HEK293 (cell line): ENCODE results near the gene LHFPL5.

Experiments
- CTCF ChIA-PET: fragments of 350-600 bp; formaldehyde crosslinking; extraction: SDS; loops from one replicate; lab custom pipeline; 2021; ENCODE audit warnings: antibody characterized with exemption; lab: Yijun Ruan, JAX
- POLR2A ChIA-PET: fragments of 300-600 bp; formaldehyde crosslinking; extraction: SDS; loops from one replicate; lab custom pipeline; 2020; ENCODE audit warnings: antibody characterized with exemption, inconsistent platforms; lab: Yijun Ruan, JAX
- H3K27ac ChIP-seq: fragments of 200-500 bp; sonication (Bioruptor generic); 2 replicates; pipeline ENCODE4 v1.5.1; 2014; ENCODE audit warnings: low read depth, low read length, control low read depth, inconsistent platforms; ENCODE audit errors: extremely low read depth
- H3K36me3 ChIP-seq, 2 experiments: fragments of 200-500 bp in 1 of 2; sonication (Bioruptor generic) in 1 of 2; 1 replicate in 1 of 2; 2 replicates in 1 of 2; pipeline ENCODE4 v1.5.1; 2014 to 2017; ENCODE audit warnings: inconsistent platforms in 2 of 2, low read length in 2 of 2; ENCODE audit not compliant: control insufficient read depth in 2 of 2, insufficient read depth in 1 of 2
- H3K4me1 ChIP-seq: fragments of 200-500 bp; sonication (Bioruptor generic); 2 replicates; pipeline ENCODE4 v1.5.1; 2014; ENCODE audit warnings: mild to moderate bottlenecking, low read length, inconsistent platforms; ENCODE audit not compliant: control insufficient read depth, insufficient read depth
- H3K4me3 ChIP-seq: 2 replicates; pipeline ENCODE4 v1.5.1; 2011; ENCODE audit warnings: low read depth, mild to moderate bottlenecking, control low read depth, low read length, moderate library complexity
- H3K9me3 ChIP-seq: fragments of 200-500 bp; sonication (Bioruptor generic); 2 replicates; pipeline ENCODE4 v1.5.1; 2014; ENCODE audit warnings: low read depth, low read length, inconsistent platforms; ENCODE audit not compliant: control insufficient read depth, insufficient read depth
- EGR2 ChIP-seq: fragments of 450-650 bp; formaldehyde crosslinking; IDR thresholded peaks from 2 replicates; pipeline ENCODE4 v1.5.1; 2016; ENCODE audit warnings: low read depth, missing biosample characterization, missing genetic modification characterization
- KLF1 ChIP-seq: fragments of 450-650 bp; formaldehyde crosslinking; IDR thresholded peaks from 2 replicates; pipeline ENCODE4 v1.5.1; 2016; ENCODE audit warnings: missing biosample characterization, missing genetic modification characterization
- KLF17 ChIP-seq: fragments of 450-650 bp; formaldehyde crosslinking; IDR thresholded peaks from 2 replicates; pipeline ENCODE4 v1.5.1; 2016; ENCODE audit warnings: missing biosample characterization, missing genetic modification characterization
- PRDM4 ChIP-seq: fragments of 450-650 bp; formaldehyde crosslinking; IDR thresholded peaks from 2 replicates; pipeline ENCODE4 v1.5.1; 2017; ENCODE audit warnings: missing biosample characterization, missing genetic modification characterization
- ZBTB20 ChIP-seq: fragments of 450-650 bp; formaldehyde crosslinking; IDR thresholded peaks from 2 replicates; pipeline ENCODE4 v1.5.1; 2016; ENCODE audit warnings: missing biosample characterization, missing genetic modification characterization
- ZBTB21 ChIP-seq: fragments of 450-650 bp; formaldehyde crosslinking; IDR thresholded peaks from 2 replicates; pipeline ENCODE4 v1.5.1; 2017; ENCODE audit warnings: missing biosample characterization, missing genetic modification characterization
- ZEB2 ChIP-seq: fragments of 450-650 bp; formaldehyde crosslinking; IDR thresholded peaks from 2 replicates; pipeline ENCODE4 v1.5.1; 2016; ENCODE audit warnings: missing biosample characterization, missing genetic modification characterization
- ZIC2 ChIP-seq: fragments of 450-650 bp; formaldehyde crosslinking; IDR thresholded peaks from 2 replicates; pipeline ENCODE4 v1.5.1; 2016; ENCODE audit warnings: missing biosample characterization, missing genetic modification characterization
- ZNF138 ChIP-seq: fragments of 450-650 bp; formaldehyde crosslinking; IDR thresholded peaks from 2 replicates; pipeline ENCODE4 v1.5.1; 2016; ENCODE audit warnings: missing biosample characterization, missing genetic modification characterization, borderline replicate concordance
- ZNF16 ChIP-seq: fragments of 450-650 bp; formaldehyde crosslinking; IDR thresholded peaks from 2 replicates; pipeline ENCODE4 v1.5.1; 2016; ENCODE audit warnings: low read depth, missing biosample characterization, missing genetic modification characterization
- ZNF174 ChIP-seq: fragments of 450-650 bp; formaldehyde crosslinking; IDR thresholded peaks from 2 replicates; pipeline ENCODE4 v1.5.0; 2017; ENCODE audit warnings: missing biosample characterization, mild to moderate bottlenecking, missing genetic modification characterization
- ZNF18 ChIP-seq: fragments of 450-650 bp; formaldehyde crosslinking; IDR thresholded peaks from 2 replicates; pipeline ENCODE4 v1.5.1; 2016; ENCODE audit warnings: missing biosample characterization, missing genetic modification characterization
- ZNF211 ChIP-seq: fragments of 450-650 bp; formaldehyde crosslinking; IDR thresholded peaks from 2 replicates; pipeline ENCODE4 v1.5.1; 2016; ENCODE audit warnings: low read depth, missing biosample characterization, missing genetic modification characterization
- ZNF266 ChIP-seq: fragments of 450-650 bp; formaldehyde crosslinking; IDR thresholded peaks from 2 replicates; pipeline ENCODE4 v1.5.1; 2016; ENCODE audit warnings: missing biosample characterization, missing genetic modification characterization, low read depth
- ZNF324 ChIP-seq: fragments of 450-650 bp; formaldehyde crosslinking; IDR thresholded peaks from 2 replicates; pipeline ENCODE4 v1.5.1; 2016; ENCODE audit warnings: missing biosample characterization, missing genetic modification characterization
- ZNF391 ChIP-seq: fragments of 450-650 bp; formaldehyde crosslinking; IDR thresholded peaks from 2 replicates; pipeline ENCODE4 v1.5.1; 2016; ENCODE audit warnings: low read depth, missing biosample characterization, missing genetic modification characterization, borderline replicate concordance
- ZNF514 ChIP-seq: fragments of 450-650 bp; formaldehyde crosslinking; IDR thresholded peaks from 2 replicates; pipeline ENCODE4 v1.5.1; 2016; ENCODE audit warnings: missing biosample characterization, missing genetic modification characterization
- ZNF530 ChIP-seq: fragments of 450-650 bp; formaldehyde crosslinking; IDR thresholded peaks from 2 replicates; pipeline ENCODE4 v1.5.1; 2016; ENCODE audit warnings: low read depth, missing biosample characterization, missing genetic modification characterization
- ZNF596 ChIP-seq: fragments of 450-650 bp; IDR thresholded peaks from 2 replicates; pipeline ENCODE4 v1.5.0; 2018; ENCODE audit warnings: missing biosample characterization, mild to moderate bottlenecking, missing genetic modification characterization, moderate library complexity
- ZNF76 ChIP-seq: fragments of 450-650 bp; formaldehyde crosslinking; IDR thresholded peaks from 2 replicates; pipeline ENCODE4; 2016; ENCODE audit warnings: low read depth, missing biosample characterization, missing genetic modification characterization, borderline replicate concordance
- ZNF843 ChIP-seq: fragments of 450-650 bp; formaldehyde crosslinking; IDR thresholded peaks from 2 replicates; pipeline ENCODE4 v1.5.1; 2016; ENCODE audit warnings: missing biosample characterization, missing genetic modification characterization
- TF ChIP-seq, protein P1 (sequence below): fragments of 450-650 bp; formaldehyde crosslinking; conservative IDR thresholded peaks from 2 replicates; pipeline ENCODE4 v1.5.1; 2016; ENCODE audit warnings: low read depth, missing biosample characterization, missing genetic modification characterization

LHFPL5 gene

GRCh38 chr6:35796236-35796635, 8.9 kb upstream of the LHFPL5 start:
- ChIA-PET POLR2A (no interaction called here), CTCF (interaction anchor here (0.7 to 0.9 kb wide), 4 partner anchors 60 to 423 kb away, joined by 3 to 5 read pairs (median 4); partner anchors contain the start of gene ARMC12)
- Histone ChIP-seq H3K4me1 (no peaks in the 10 kb centered on the region), H3K9me3 (no peaks in the 10 kb centered on the region), H3K36me3 (no peaks in the 10 kb centered on the region)
- TF ChIP-seq ZNF530 (tag by site-specific recombination), result no peak
- TF ChIP-seq ZNF18 (tag by site-specific recombination), result no peak
- TF ChIP-seq ZNF138 (tag by site-specific recombination), result no peak
- TF ChIP-seq KLF1 (tag by site-specific recombination), result no peak
- TF ChIP-seq ZNF324 (tag by site-specific recombination), result no peak
- TF ChIP-seq ZBTB21 (tag by site-specific recombination), result no peak
- TF ChIP-seq ZNF596 (tag by site-specific recombination), result no peak
- no peak for TF ChIP-seq ZNF174 (tag by site-specific recombination)
- TF ChIP-seq ZNF16 (tag by site-specific recombination), result no peak
- TF ChIP-seq ZNF266 (tag by site-specific recombination), result no peak
- TF ChIP-seq PRDM4, result no peak
- TF ChIP-seq, all 188 proteins: peak for 0
- Histone ChIP-seq H3K4me3 (no peak overlapping the region), H3K27ac (no peak overlapping the region)

DNA sequence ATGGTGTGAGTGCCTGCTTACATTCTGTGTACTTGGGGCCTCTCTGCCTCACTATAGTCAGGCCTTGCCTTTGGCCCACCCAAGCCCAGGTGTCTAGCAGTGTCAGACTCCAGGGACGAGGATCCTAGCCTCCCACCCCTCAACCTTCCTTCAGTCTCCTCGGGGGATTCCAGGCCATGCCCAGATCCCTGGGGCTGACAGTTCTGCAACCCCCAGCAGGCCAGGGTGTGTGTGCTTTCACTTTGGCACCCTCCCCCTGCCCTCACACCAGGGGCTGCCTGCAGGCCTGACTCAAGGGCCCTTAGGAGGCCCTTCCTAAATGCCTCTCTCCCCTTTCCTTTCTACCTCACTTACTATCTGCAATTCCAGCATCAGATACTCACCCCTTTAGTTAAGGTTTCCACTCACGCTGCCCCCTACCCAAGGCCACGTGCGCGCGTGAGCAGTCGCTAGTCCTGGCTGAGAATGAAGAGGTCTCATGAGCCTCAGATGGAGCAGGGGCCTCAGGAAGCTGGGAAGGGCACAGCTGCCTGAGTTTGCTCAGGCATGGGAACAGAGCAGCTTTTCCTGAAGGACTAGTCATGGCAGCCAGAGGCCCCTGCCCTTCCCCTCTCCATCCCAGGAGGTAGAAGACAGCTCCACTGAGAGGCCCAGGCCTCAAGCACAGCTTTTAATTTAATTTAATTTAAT, 7.2 kb upstream of the LHFPL5 start:
- no peaks in the 10 kb centered on the region for H3K4me1 ChIP-seq
- ChIA-PET POLR2A (no interaction called here), CTCF (interaction anchor here (1.0 kb wide), 1 partner anchor 297 kb away, joined by 3 read pairs; no protein-coding TSS in a partner anchor)
- no peak overlapping the region for H3K4me3 ChIP-seq
- H3K36me3 ChIP-seq, result no peaks in the 10 kb centered on the region
- no peaks in the 10 kb centered on the region for H3K9me3 ChIP-seq
- no peak overlapping the region for H3K27ac ChIP-seq
- peak; percentile 71 for TF ChIP-seq ZIC2 (tag by site-specific recombination)
- no peak for TF ChIP-seq KLF17

DNA sequence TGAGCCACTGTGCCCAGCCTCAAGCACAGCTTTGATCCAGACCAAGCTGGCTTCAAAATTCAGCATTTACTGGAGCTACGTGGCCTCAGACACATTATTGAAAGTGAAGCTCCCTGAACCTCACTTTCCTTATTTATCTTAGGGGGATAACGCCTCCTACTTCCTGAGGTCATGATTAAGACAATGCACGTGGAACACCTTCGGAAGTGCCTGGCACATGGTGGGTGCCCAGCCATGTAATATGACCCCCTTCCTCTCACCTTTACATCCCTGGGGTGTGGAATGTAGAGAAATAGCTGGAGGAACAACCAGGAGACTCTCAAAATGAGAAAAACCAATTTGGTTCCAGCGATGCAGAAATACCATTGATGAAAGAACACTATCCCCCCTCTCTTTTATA, 6.4 kb upstream of the LHFPL5 start:
- H3K4me3 ChIP-seq, result no peak overlapping the region
- no peaks in the 10 kb centered on the region for H3K36me3 ChIP-seq
- POLR2A ChIA-PET, result no interaction called here
- H3K4me1 ChIP-seq, result no peaks in the 10 kb centered on the region
- CTCF ChIA-PET, result interaction anchor here (0.6 to 1.2 kb wide), 2 partner anchors 40 to 275 kb away, joined by 3 read pairs; no protein-coding TSS in a partner anchor
- no peaks in the 10 kb centered on the region for H3K9me3 ChIP-seq
- H3K27ac ChIP-seq, result no peak overlapping the region
- TF ChIP-seq ZEB2 (tag by site-specific recombination), result no peak
- no peak for TF ChIP-seq ZNF391 (tag by site-specific recombination)
- TF ChIP-seq ZNF76, result no peak
- TF ChIP-seq EGR2, result no peak; the same call in 1 of the 2 replicates
- TF ChIP-seq ZNF211, result no peak
- TF ChIP-seq ZBTB20 (tag by site-specific recombination), result no peak
- no peak for TF ChIP-seq ZNF514 (tag by site-specific recombination)
- no peak for TF ChIP-seq ZNF843 (tag by site-specific recombination)
- TF ChIP-seq, protein P1, sequence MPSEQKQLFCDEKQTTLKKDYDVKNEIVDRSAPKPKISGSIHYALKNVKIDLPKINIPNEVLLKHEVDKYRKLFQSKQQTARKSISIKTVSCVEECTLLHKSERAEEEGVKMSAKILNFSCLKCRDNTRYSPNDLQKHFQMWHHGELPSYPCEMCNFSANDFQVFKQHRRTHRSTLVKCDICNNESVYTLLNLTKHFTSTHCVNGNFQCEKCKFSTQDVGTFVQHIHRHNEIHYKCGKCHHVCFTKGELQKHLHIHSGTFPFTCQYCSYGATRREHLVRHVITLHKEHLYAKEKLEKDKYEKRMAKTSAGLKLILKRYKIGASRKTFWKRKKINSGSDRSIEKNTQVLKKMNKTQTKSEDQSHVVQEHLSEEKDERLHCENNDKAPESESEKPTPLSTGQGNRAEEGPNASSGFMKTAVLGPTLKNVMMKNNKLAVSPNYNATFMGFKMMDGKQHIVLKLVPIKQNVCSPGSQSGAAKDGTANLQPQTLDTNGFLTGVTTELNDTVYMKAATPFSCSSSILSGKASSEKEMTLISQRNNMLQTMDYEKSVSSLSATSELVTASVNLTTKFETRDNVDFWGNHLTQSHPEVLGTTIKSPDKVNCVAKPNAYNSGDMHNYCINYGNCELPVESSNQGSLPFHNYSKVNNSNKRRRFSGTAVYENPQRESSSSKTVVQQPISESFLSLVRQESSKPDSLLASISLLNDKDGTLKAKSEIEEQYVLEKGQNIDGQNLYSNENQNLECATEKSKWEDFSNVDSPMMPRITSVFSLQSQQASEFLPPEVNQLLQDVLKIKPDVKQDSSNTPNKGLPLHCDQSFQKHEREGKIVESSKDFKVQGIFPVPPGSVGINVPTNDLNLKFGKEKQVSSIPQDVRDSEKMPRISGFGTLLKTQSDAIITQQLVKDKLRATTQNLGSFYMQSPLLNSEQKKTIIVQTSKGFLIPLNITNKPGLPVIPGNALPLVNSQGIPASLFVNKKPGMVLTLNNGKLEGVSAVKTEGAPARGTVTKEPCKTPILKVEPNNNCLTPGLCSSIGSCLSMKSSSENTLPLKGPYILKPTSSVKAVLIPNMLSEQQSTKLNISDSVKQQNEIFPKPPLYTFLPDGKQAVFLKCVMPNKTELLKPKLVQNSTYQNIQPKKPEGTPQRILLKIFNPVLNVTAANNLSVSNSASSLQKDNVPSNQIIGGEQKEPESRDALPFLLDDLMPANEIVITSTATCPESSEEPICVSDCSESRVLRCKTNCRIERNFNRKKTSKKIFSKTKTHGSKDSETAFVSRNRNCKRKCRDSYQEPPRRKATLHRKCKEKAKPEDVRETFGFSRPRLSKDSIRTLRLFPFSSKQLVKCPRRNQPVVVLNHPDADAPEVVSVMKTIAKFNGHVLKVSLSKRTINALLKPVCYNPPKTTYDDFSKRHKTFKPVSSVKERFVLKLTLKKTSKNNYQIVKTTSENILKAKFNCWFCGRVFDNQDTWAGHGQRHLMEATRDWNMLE (tag by site-specific recombination), result no peak
